HEK293 (cell line): ENCODE results near the gene CDC37.

Experiments used
- CTCF ChIP-seq: fragments of 450-650 bp; formaldehyde crosslinking; IDR thresholded peaks from 2 replicates; pipeline ENCODE4 v1.5.1; 2016; ENCODE audit warnings: missing biosample characterization, missing genetic modification characterization
- MZF1 ChIP-seq: fragments of 450-650 bp; formaldehyde crosslinking; IDR thresholded peaks from 2 replicates; pipeline ENCODE4 v1.5.1; 2017; ENCODE audit warnings: missing biosample characterization, missing genetic modification characterization, borderline replicate concordance
- ZNF133 ChIP-seq: fragments of 450-650 bp; formaldehyde crosslinking; IDR thresholded peaks from 2 replicates; pipeline ENCODE4 v1.5.1; 2016; ENCODE audit warnings: missing biosample characterization, missing genetic modification characterization
- ZNF580 ChIP-seq: fragments of 450-650 bp; formaldehyde crosslinking; IDR thresholded peaks from 2 replicates; pipeline ENCODE4 v1.5.1; 2016; ENCODE audit warnings: missing biosample characterization, missing genetic modification characterization
- ZNF670 ChIP-seq: fragments of 450-650 bp; formaldehyde crosslinking; IDR thresholded peaks from 2 replicates; pipeline ENCODE4 v1.5.1; 2016; ENCODE audit warnings: missing biosample characterization, missing genetic modification characterization, low read depth
- ZNF843 ChIP-seq: fragments of 450-650 bp; formaldehyde crosslinking; IDR thresholded peaks from 2 replicates; pipeline ENCODE4 v1.5.1; 2016; ENCODE audit warnings: missing biosample characterization, missing genetic modification characterization

- TF ChIP-seq ZNF133 (tag by site-specific recombination) = no peak
- no peak for TF ChIP-seq CTCF (tag by site-specific recombination)
- TF ChIP-seq MZF1 = no peak
- no peak for TF ChIP-seq ZNF843 (tag by site-specific recombination)
- TF ChIP-seq ZNF580 (tag by site-specific recombination) = no peak
- TF ChIP-seq ZNF670 (tag by site-specific recombination) = no peak
These were observed 59.8 kb downstream of the CDC37 start for GRCh38 chr19:10343495-10343894.
